HL-60 (cell line): Measurements from ENCODE around the gene CAMKMT.

ENCODE experiments used
- CTCF ChIP-seq: IDR thresholded peaks from one replicate; pipeline ENCODE4 v1.5.1; 2011; ENCODE audit warnings: low read length, control low read depth, inconsistent platforms; ENCODE audit not compliant: insufficient read depth
- POLR2AphosphoS5 ChIP-seq: IDR thresholded peaks from 2 replicates; pipeline ENCODE4 v1.6.1; 2012; ENCODE audit warnings: low read depth

GRCh38 chr2:44553456-44553855 lies 191.7 kb downstream of the CAMKMT start:
- TF ChIP-seq POLR2AphosphoS5 (no peak), CTCF (no peak)
